BE2C (cell line): ENCODE measurements around the gene WDR83.
A peak's percentile ranks its signal among the peaks of the same experiment; 100 is the strongest.

Experiments used
- DNase-seq: peaks from one replicate; pipeline ENCODE4 v3.0.0-alpha.2; 2020
- H3K27me3 ChIP-seq: fragments of 250-450 bp; sonication (Bioruptor Pico); 2 replicates; pipeline ENCODE4 v1.5.1; 2020; ENCODE audit warnings: mild to moderate bottlenecking
- H3K36me3 ChIP-seq: fragments of 250-450 bp; sonication (Bioruptor Pico); 2 replicates; pipeline ENCODE4 v1.5.1; 2020; ENCODE audit warnings: mild to moderate bottlenecking
- H3K4me1 ChIP-seq: fragments of 250-450 bp; sonication (Bioruptor Pico); 2 replicates; pipeline ENCODE4 v1.5.1; 2020
- H3K4me3 ChIP-seq: 2 replicates; pipeline ENCODE4 v1.5.1; 2011; ENCODE audit warnings: low read depth, low read length
- H3K9me3 ChIP-seq: fragments of 250-450 bp; sonication (Bioruptor Pico); 2 replicates; pipeline ENCODE4 v1.5.1; 2020
- CTCF ChIP-seq: IDR thresholded peaks from 2 replicates; pipeline ENCODE4 v1.5.1; 2012; ENCODE audit warnings: mild to moderate bottlenecking, low read depth, low read length

The WDR83 gene

GRCh38 chr19:12648088-12648487 is 18.5 kb upstream of the WDR83 start:
- Histone ChIP-seq H3K4me1 (no peaks in the 10 kb centered on the region), H3K36me3 (no peaks in the 10 kb centered on the region), H3K4me3 (no peak overlapping the region), H3K9me3 (no peaks in the 10 kb centered on the region; the same call in 1 of the 2 replicates), H3K27me3 (no peaks in the 10 kb centered on the region)
- TF ChIP-seq CTCF, result no peak
- no peak for DNase-seq

GRCh38 chr19:12649941-12650340 is 16.7 kb upstream of the WDR83 start:
- Histone ChIP-seq H3K4me1 (no peaks in the 10 kb centered on the region), H3K36me3 (no peaks in the 10 kb centered on the region), H3K4me3 (no peak overlapping the region), H3K27me3 (no peaks in the 10 kb centered on the region), H3K9me3 (no peaks in the 10 kb centered on the region; the same call in 1 of the 2 replicates)
- DNase-seq, result no peak
- no peak for TF ChIP-seq CTCF

- TF ChIP-seq CTCF, result no peak
- peaks cover 3% of the 10 kb centered on the region; the same call in 1 of the 2 replicates for H3K36me3 ChIP-seq
Measured at GRCh38 chr19:12652219-12652618, 14.4 kb upstream of the WDR83 start.

GRCh38 chr19:12655546-12655945 is 11.1 kb upstream of the WDR83 start:
- Histone ChIP-seq H3K4me3 (no peak overlapping the region), H3K9me3 (no peaks in the 10 kb centered on the region), H3K36me3 (peaks cover 3% of the 10 kb centered on the region; the same call in 1 of the 2 replicates), H3K27me3 (no peaks in the 10 kb centered on the region), H3K4me1 (no peaks in the 10 kb centered on the region)
- DNase-seq, result no peak
- TF ChIP-seq CTCF, result no peak

More at GRCh38 chr19:12652219-12652618, 14.4 kb upstream of the WDR83 start:
- H3K27me3 ChIP-seq, result no peaks in the 10 kb centered on the region
- no peaks in the 10 kb centered on the region; the same call in 1 of the 2 replicates for H3K9me3 ChIP-seq
- DNase-seq, result no peak
- H3K4me1 ChIP-seq, result no peaks in the 10 kb centered on the region
- no peak overlapping the region for H3K4me3 ChIP-seq

GRCh38 chr19:12656899-12657571 is 9.6 kb upstream of the WDR83 start:
- no peak overlapping the region for H3K4me3 ChIP-seq
- DNase-seq, result no peak
- peaks cover 3% of the 10 kb centered on the region; the same call in 1 of the 2 replicates for H3K36me3 ChIP-seq
- no peaks in the 10 kb centered on the region for H3K27me3 ChIP-seq
- H3K9me3 ChIP-seq, result no peaks in the 10 kb centered on the region
- no peaks in the 10 kb centered on the region for H3K4me1 ChIP-seq
- no peak for TF ChIP-seq CTCF

GRCh38 chr19:12657966-12658365 is 8.6 kb upstream of the WDR83 start:
- Histone ChIP-seq H3K27me3 (no peaks in the 10 kb centered on the region), H3K4me1 (no peaks in the 10 kb centered on the region), H3K9me3 (no peaks in the 10 kb centered on the region), H3K36me3 (peaks cover 3% of the 10 kb centered on the region; the same call in 1 of the 2 replicates), H3K4me3 (no peak overlapping the region)
- 0 out of 2 replicates have a peak, but pooled peaks have one; percentile 8 for TF ChIP-seq CTCF
- no peak for DNase-seq
